Esophagus muscularis mucosa (tissue), 4 donors: Measurements from ENCODE around the gene ZNF408. TPM values are rescaled to one million over a fixed set of nuclear protein-coding genes. Genes with fewer than 3 reads are reported as not detected.

Experiments used
- DNase-seq: peaks from one replicate; pipeline ENCODE4 v3.0.0-alpha.2; 2017; ENCODE audit errors: extremely low spot score
- H3K27ac ChIP-seq, 4 donors: fragments of 200-600 bp; sonication (generic); replicated peaks in 1 of 4; 1 replicate in 3 of 4; 2 replicates in 1 of 4; pipeline ENCODE4 v1.5.1; 2016 to 2019; ENCODE audit warnings: mild to moderate bottlenecking in 1 of 4
- H3K27me3 ChIP-seq, 4 donors: fragments of 200-600 bp; sonication (generic); one replicate each; pipeline versions ENCODE4 v1.5.1 to v1.6.0; 2016 to 2019
- H3K36me3 ChIP-seq, 4 donors: fragments of 200-600 bp; sonication (generic); one replicate each; pipeline ENCODE4 v1.5.1; 2016 to 2019
- H3K4me1 ChIP-seq, 4 donors: fragments of 200-600 bp; sonication (generic); one replicate each; pipeline ENCODE4 v1.5.1; 2016 to 2019
- H3K4me3 ChIP-seq, 4 donors: fragments of 200-600 bp; sonication (generic); 1 replicate in 2 of 4; 2 replicates in 2 of 4; pipeline ENCODE4 v1.5.1; 2016 to 2019; ENCODE audit warnings: mild to moderate bottlenecking in 4 of 4, moderate library complexity in 1 of 4
- H3K9me3 ChIP-seq, 4 donors: fragments of 200-600 bp; sonication (generic); 1 replicate in 3 of 4; 2 replicates in 1 of 4; pipeline ENCODE4 v1.5.1; 2016 to 2019
- CTCF ChIP-seq, 3 experiments: fragments of 200-600 bp in 2 of 3; fragments of 450-650 bp in 1 of 3; sonication (generic) in 2 of 3; IDR thresholded peaks; one replicate each; pipeline ENCODE4 v1.5.1; 2017 to 2019; ENCODE audit warnings: antibody characterized with exemption in 3 of 3, mild to moderate bottlenecking in 2 of 3, moderate library complexity in 1 of 3
- EP300 ChIP-seq: sonication (generic); formaldehyde crosslinking; IDR thresholded peaks from one replicate; pipeline ENCODE4 v1.6.1; 2017; ENCODE audit warnings: antibody characterized with exemption
- POLR2A ChIP-seq: fragments of 450-650 bp; IDR thresholded peaks from one replicate; pipeline ENCODE4 v1.6.1; 2017; ENCODE audit warnings: antibody characterized with exemption, moderate library complexity, mild to moderate bottlenecking, low read depth
- POLR2AphosphoS5 ChIP-seq, 2 donors: sonication (generic); formaldehyde crosslinking; IDR thresholded peaks; one replicate each; pipeline ENCODE4 v1.6.1; 2017; ENCODE audit warnings: antibody characterized with exemption in 2 of 2
- WGBS: methylation state at CpG from one replicate; pipeline ENCODE4 v1.1.5; 2018; 5-methylcytosine and 5-hydroxymethylcytosine counted together
- intact Hi-C: fragments of 100-400 bp; cut with DNase I; formaldehyde crosslinking; loops from one replicate; pipeline ENCODE4 v1.15.1; 2023
- total RNA-seq, 4 donors: library from RNA; depleted of rRNA; stranded (reverse); fragments of >200 nt; gene quantifications; one replicate each; pipeline versions ENCODE4 v1.1.0 to v1.2.1, GENCODE V29; 2016

Gene ZNF408
- total RNA-seq, 4 donors from 2014 or later = 7.1 to 12.6 (median 10.3) TPM

DNA sequence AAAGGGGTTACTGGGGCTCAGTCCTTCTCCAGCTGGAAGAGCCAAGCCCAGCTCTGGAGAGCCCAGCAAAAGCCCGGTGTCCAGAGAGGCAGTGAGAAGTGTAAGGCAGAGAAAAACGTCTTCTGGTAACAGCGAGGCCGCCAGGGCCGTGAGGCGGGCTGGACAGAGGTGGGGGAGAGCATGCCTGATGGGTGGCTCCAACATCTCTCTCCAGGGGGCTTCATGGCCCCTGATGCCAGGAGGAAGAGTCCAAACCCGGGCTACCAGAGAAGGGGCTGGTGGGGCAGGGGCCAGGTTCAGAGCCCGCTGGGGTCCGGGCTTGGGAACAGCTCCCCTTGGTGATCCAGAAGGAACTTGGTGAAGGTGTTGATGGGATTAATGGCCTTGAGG lies 22.1 kb upstream of the ZNF408 start:
- peaks cover 31 to 52% (median 42%) of the 10 kb centered on the region in 4 donors for H3K4me1 ChIP-seq
- 94% methylated on average over 9 of the region's 9 CpGs for WGBS
- no peak for TF ChIP-seq EP300
- TF ChIP-seq POLR2AphosphoS5 (IDR thresholded peaks at IDR 0.05) = no peak
- TF ChIP-seq CTCF (IDR thresholded peaks at IDR 0.05) = no peak
- TF ChIP-seq POLR2A = no peak
- no peaks in the 10 kb centered on the region for H3K9me3 ChIP-seq
- no peaks in the 10 kb centered on the region for H3K27me3 ChIP-seq
- no peak for DNase-seq
- H3K27ac ChIP-seq = peak overlapping the region in 1 of 4 donors; percentile 33
- intact Hi-C loops = no loop called here
- H3K4me3 ChIP-seq = no peak overlapping the region
- H3K36me3 ChIP-seq = peaks cover 38 to 74% (median 63%) of the 10 kb centered on the region in 4 donors

GRCh38 chr11:46679241-46680163 lies 21.3 kb upstream of the ZNF408 start:
- intact Hi-C loops = no loop called here
- no peak overlapping the region for H3K27ac ChIP-seq
- no peaks in the 10 kb centered on the region for H3K27me3 ChIP-seq
- H3K36me3 ChIP-seq = peaks cover 37 to 75% (median 59%) of the 10 kb centered on the region in 4 donors
- DNase-seq = no peak
- H3K4me3 ChIP-seq = no peak overlapping the region
- H3K9me3 ChIP-seq = no peaks in the 10 kb centered on the region
- WGBS = 79% methylated on average over 21 of the region's 26 CpGs
- TF ChIP-seq POLR2A (no peak), EP300 (no peak), CTCF (IDR thresholded peaks at IDR 0.05) (no peak), POLR2AphosphoS5 (IDR thresholded peaks at IDR 0.05) (no peak)
- peaks cover 28 to 50% (median 42%) of the 10 kb centered on the region in 4 donors for H3K4me1 ChIP-seq

DNA sequence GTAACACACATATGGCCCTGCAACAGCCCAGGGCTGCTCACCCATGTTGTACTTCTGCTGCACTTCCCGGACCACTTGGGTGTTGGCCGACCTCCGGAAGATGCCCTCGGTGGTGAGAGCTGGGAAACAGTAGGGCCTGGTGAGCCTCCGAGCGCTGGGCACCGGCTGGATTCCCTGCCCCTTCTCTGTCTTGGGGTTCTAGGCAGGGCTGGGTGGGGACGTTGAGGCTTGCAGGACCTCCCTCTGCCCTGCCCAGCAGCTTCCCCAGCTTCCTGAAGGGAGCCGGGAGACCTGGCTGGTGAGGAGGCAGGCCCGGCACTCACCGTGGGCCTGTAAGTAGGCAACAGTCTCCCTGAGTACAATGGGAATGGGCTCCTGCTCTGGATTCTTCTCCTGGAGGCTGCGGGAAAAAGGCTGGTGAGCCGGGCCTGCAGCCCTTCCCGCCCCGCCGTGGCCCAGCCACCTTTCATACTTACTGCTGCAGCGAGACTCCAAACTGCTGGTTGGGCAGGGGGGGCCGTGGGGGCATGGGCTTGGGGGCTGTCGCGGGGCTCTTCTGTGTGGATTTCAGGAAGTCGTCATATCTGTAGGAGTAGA lies 20.6 kb upstream of the ZNF408 start:
- peaks cover 28 to 50% (median 40%) of the 10 kb centered on the region in 4 donors for H3K4me1 ChIP-seq
- intact Hi-C loops = no loop called here
- no peak overlapping the region for H3K27ac ChIP-seq
- H3K27me3 ChIP-seq = no peaks in the 10 kb centered on the region
- TF ChIP-seq EP300 (no peak), POLR2AphosphoS5 (IDR thresholded peaks at IDR 0.05) (no peak), POLR2A (no peak), CTCF (IDR thresholded peaks at IDR 0.05) (no peak)
- DNase-seq = no peak
- no peak overlapping the region for H3K4me3 ChIP-seq
- H3K36me3 ChIP-seq = peaks cover 37 to 77% (median 63%) of the 10 kb centered on the region in 4 donors
- 90% methylated on average over 10 of the region's 21 CpGs for WGBS
- no peaks in the 10 kb centered on the region for H3K9me3 ChIP-seq

DNA sequence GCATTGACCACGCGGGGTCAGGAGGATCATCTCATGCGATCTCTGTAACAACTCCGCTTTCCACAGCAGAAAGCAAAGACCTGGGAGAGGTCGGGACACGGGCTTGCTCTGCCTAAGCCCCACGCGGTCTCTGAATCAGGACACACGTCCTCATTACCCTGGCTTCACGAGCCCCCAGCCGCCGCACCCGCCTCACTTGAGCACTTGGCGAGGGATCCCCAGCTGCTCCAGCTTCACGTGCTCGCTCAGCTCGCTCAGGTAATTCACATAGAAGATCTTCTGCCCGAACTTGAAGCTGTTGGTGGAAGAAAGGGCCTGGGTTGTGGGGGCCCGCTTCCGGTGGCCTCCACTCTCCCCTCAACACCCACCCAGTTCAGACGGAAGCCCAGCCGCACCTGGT lies 20.0 kb upstream of the ZNF408 start:
- H3K36me3 ChIP-seq = peaks cover 39 to 83% (median 69%) of the 10 kb centered on the region in 4 donors
- no peak for DNase-seq
- TF ChIP-seq EP300 = no peak
- no peak for TF ChIP-seq POLR2AphosphoS5 (IDR thresholded peaks at IDR 0.05)
- TF ChIP-seq CTCF (IDR thresholded peaks at IDR 0.05) = no peak
- no peak for TF ChIP-seq POLR2A
- H3K4me3 ChIP-seq = no peak overlapping the region
- WGBS = 83% methylated on average over 8 of the region's 22 CpGs
- no peaks in the 10 kb centered on the region for H3K27me3 ChIP-seq
- no peak overlapping the region for H3K27ac ChIP-seq
- H3K9me3 ChIP-seq = no peaks in the 10 kb centered on the region
- H3K4me1 ChIP-seq = peaks cover 26 to 47% (median 35%) of the 10 kb centered on the region in 4 donors
- intact Hi-C loops = no loop called here
